Stimulated activated CD4-positive, alpha-beta T cell treated with anti-CD3 and anti-CD28 coated beads, Interleukin-2, amount 100 ng/mL, for 24 hours (primary cell): ENCODE measurements around the gene NT5DC1.

ENCODE experiments used
- DNase-seq, 2 donors: peaks; one replicate each; pipeline ENCODE4 v3.0.0-alpha.2; 2020

The NT5DC1 gene

DNA sequence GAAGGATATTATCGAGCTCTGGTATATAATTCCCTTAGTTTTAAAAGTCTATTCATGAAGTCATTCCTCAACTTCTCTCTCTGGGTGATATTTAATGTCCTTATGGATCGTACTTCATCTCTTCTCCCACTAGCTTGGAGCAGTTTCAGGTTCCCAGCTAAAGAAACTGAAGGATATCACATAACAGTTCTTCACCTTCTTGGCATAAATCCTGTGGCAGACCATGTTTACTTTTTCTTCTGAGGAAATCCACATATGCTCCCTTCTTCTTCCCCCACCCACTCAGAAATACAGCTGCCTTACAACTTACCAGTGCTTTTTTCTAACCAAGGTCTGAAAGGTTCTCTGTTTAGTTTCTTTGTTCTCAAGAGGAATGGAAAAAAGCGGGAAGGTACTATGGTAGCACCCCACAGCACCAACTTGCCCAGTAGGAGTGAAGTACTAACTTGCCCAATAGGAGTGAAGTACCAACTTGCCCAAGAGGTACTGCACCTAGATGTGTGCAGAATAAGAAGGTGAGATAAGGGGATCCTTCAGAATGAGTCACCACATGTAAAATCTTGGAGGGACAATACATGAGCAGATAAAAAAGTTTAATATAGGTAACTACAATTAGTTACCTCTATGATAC, 100.1 kb downstream of the NT5DC1 start:
- no peak for DNase-seq

DNA sequence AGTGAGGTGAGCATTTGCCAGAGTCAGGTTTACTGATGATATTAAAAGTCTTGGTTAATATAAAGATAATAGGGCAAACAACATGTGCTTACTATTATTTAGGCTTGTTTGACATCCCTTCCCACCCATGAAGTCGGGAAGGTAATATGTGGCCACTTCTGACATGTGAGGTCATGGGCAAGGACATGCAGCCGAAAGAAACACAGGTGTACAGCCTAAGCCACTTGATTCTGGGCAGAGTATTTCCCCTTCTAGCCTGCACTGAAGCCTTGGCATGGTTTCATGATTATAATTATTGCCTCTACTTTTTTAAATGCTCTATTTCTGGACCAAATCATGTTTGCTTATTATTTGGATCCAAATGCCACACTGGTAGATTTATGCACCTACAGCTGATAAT, 100.9 kb downstream of the NT5DC1 start:
- DNase-seq: no peak

DNA sequence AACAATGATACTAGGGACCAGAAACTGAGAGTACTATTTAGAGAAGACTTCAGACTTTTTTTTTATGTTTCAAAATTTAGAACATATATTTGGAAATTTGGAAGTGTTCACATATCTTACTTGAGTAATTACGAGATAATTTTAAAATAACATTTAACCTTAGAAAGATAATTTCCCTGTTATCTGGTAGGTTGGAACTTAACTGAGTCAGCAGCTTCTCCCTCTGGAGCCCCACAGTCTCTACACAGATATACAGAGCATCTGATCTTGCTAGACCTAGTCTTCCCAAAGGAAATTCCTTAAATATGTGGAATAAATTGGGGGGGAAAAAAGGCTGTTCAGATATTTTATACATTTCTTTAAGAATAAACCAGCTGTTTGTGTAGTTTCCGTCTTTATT, 104.6 kb downstream of the NT5DC1 start:
- no peak for DNase-seq

- DNase-seq: no peak
Measured at GRCh38 chr6:116206231-116206903, 105.7 kb downstream of the NT5DC1 start.

DNA sequence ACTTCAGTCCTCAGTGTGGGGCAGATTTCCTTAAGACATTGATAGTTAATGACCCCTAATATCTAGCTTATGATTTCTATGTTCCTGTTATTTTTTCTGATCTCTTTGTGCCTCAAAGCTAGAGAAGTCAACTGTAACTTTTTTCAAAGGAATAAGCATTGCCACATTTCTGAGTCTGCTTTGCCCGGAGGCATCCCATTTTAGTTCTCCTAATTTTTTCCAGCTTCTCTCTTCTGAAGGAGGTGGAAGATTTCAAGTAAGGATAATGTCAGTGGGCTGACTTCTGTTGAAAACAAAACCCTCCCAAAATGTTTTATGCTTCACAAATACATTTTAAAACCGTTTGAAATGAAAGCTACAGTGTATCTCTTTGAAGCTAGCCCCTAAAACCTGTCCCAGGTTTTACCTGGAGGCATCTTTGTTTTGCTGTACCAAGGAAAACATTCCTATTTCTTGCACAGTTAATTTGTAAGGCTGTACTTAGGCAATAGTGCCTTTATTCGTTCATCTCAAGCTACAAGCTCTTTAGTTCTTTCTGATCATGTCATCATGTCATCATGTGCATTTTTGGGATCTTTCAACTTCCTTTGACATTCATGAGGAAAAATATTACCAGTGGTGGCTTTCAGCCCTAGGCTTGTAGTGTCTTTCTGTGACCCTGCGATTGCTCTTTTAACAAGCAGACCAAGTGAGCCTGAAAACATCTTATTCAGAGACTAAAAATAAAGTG, 107.6 kb downstream of the NT5DC1 start:
- DNase-seq: no peak

DNA sequence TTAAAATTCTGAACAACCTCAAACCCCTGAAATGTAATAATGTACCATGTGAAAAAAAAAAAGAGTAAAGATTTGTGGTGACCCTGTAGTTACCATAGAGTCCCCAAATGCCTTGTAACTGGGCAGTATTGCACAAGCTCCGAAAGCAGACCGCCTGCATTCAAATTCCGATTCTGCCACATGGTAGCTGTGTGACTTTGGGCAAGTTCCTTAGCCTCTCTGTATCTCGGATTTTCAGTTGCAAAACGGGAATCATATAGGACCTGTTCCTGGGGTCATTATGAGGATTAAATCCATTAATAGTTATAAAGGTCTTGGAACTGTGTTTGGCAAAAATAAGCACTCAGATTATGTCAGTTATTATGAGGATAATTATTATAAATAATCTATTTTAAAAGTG, 109.7 kb downstream of the NT5DC1 start:
- no peak for DNase-seq

DNA sequence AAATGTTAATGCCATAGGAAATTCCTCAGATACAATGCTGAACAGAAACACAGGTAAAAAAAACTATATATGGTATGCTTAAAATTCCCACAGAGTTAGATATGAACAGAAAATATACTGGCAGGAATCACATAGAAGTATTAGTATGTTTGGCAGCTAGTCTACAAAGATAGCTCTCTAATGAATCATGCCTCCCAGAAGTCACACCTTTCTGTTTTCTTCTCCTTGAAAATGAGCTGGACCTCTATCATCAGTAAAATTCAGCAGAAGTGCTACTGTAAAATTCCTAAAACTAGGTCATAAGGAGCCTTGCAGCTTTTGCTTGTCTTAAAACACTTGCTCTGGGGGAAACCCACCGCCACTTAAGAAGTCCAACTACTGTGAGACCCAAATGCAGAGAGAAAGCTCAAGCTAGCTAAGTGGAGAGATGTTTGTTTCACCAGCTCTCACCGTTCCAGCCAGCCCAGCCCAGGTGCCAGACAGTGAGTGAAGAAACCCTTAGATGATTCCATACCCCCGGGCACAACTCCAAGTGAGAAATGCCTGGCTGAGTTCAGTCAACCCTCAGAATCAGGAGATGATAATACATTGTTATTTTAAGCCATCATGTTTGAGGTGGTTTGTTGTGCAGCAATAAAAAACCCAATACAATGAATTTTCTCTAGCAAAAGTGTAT, 110.2 kb downstream of the NT5DC1 start:
- DNase-seq: no peak

GRCh38 chr6:116214681-116215080, 114.0 kb downstream of the NT5DC1 start:
- no peak for DNase-seq

- DNase-seq: no peak
Measured at GRCh38 chr6:116215414-116215813, 114.8 kb downstream of the NT5DC1 start.

- no peak for DNase-seq
Measured at GRCh38 chr6:116217069-116217468, 116.4 kb downstream of the NT5DC1 start.

DNA sequence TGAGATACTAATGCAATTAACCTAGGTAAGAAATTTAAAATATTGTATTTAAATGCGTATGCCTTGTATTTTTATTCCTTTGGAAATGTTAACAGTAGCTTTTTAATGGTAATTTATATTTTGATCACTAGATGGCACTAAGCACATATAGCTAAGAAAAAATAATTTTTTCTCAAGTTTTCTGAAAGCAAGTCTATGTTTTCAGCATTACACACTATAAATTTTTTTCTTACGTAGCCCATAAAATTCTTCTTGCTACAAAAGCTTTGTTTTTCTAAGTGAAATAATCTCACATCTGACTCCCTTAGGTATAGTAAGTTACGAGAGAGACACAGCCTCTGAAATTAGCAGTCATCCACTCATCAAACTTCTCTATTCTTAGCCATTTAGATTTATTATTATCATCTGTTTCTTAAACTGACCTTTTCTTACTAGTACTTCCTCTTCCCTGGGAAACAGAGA, 117.5 kb downstream of the NT5DC1 start:
- DNase-seq: no peak

DNA sequence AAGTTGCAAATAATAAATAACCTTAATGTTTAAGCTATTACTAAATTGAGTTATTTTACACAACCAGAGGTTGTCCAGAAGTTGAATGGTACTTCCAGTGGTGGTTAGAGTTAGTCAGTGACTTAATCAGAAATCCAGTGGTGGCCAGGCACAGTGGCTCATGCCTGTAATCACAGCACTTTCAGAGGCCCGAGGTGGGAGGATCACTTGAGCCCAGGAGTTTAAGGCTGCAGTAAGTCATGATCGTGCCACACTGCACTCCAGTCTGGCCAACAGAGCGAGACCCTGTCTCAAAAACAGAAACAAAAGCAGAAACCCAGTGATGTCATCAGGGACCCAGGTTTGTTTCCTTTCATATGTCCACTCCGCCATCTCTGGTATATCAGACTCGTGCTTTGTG, 118.2 kb downstream of the NT5DC1 start:
- no peak for DNase-seq

- DNase-seq: no peak
Measured at GRCh38 chr6:116221067-116221466, 120.4 kb downstream of the NT5DC1 start.

DNA sequence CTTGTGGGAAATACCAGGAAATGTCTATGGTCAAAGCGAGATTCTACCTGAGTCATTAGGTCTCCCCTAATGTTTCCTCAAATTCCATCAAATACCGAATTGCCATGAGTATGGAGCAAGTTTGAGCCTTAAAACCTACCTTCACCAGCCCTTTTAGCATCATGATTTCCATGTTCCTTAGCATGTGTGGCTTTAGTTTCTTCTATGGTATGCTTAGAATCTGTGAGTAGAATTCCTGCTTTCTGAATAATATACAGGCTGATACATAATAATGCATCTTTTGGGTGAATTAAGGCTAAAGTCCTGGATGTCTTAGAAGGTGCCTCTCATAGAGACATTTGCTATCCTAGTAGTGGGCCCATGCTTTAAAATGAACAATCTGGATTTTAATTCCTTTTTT, 121.3 kb downstream of the NT5DC1 start:
- DNase-seq: no peak

DNA sequence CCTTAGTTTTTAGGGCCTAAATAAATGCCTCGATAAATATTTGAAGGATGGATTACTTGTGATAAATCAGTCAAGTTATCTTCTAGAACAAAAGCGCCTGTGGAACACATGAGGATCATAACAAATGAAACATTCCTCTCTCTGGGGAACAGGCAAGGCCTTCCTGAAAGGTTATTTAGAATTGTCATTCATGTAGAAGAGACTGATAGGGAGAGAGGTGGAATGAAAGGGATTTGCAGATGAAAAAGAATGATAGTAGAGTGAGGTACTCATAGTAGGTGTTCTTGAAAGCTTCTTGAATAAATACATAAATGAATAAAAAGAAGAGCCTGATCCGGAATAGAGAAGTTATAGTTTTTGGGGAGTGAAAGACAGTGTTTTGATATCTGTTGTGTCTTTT, 122.7 kb downstream of the NT5DC1 start:
- DNase-seq: no peak

- DNase-seq: peak in 1 of 2 donors; percentile 17
Measured at GRCh38 chr6:116229287-116229913, 128.7 kb downstream of the NT5DC1 start.

DNA sequence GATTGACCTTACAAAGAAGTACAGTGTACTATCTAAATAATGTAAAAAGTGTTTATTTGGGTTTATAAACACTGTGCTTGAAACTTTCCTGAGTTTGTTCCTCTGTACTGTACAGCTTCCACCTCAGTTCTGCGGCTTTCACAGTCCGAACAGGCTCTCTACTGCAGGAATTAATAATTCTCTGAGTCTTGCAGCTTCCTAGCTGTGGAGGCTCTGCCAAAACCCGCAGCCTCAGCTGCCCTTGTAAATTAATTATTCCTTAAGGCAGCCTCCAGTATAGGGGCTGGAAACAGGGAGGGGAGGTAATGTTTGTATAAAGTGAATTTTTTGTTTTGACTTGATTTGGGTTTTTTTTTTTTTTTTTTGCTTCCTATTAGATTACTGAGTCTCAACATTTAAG, 134.0 kb downstream of the NT5DC1 start:
- DNase-seq: no peak

DNA sequence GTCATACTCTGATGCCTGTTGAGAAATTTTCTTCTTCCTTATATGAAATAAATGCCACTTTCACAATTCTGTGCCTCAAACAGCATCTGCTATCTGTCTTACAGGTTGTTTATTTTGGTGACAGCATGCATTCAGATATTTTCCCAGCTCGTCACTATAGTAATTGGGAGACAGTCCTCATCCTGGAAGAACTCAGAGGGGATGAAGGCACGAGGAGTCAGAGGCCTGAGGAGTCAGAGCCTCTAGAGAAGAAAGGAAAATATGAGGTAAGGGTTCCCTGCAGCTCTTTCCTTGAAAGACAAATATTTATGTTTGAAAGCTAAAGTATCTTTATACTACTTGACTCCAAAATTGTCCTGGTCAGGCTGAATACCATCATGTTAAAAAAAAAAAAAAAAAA, 137.4 kb downstream of the NT5DC1 start:
- no peak for DNase-seq

- DNase-seq: no peak
Measured at GRCh38 chr6:116239256-116239655, 138.6 kb downstream of the NT5DC1 start.

GRCh38 chr6:116239856-116240255, 139.2 kb downstream of the NT5DC1 start:
- DNase-seq: no peak

- DNase-seq: no peak
Measured at GRCh38 chr6:116244284-116244683, 143.6 kb downstream of the NT5DC1 start.

GRCh38 chr6:116246089-116246488, 145.4 kb downstream of the NT5DC1 start:
- no peak for DNase-seq

- no peak for DNase-seq
Measured at GRCh38 chr6:116247285-116247684, 146.6 kb downstream of the NT5DC1 start.
